K562 (cell line): ENCODE results near the gene FSTL1. TPM values are rescaled to one million over a fixed set of nuclear protein-coding genes. Genes with fewer than 3 reads are reported as not detected.

Experiments used
- ATAC-seq: fragments of 200-7000 bp; cut with Tn5 transposase; 3 replicates; pipeline ENCODE4 v1.9.1; 2020; ENCODE audit warnings: moderate library complexity
- BruUV-seq: library from RNA; stranded (reverse); fragments of 400-500 nt; replicated peaks from 2 replicates; lab custom pipeline; 2021; lab: Mats Ljungman, UMichigan
- CTCF ChIA-PET: fragments of 300-600 bp; formaldehyde crosslinking; extraction: SDS; loops from one replicate; lab custom pipeline; 2021; ENCODE audit warnings: low intra/inter-chr PET ratio; lab: Yijun Ruan, JAX
- POLR2A ChIA-PET: fragments of 300-600, 350-650 bp; sonication (Branson Sonifier 250); formaldehyde crosslinking; extraction: SDS; loops from one replicate; lab custom pipeline; 2021; ENCODE audit warnings: antibody characterized with exemption, inconsistent platforms; lab: Yijun Ruan, JAX
- DNase-seq, 4 experiments: peaks; one replicate each; pipeline versions ENCODE4 v3.0.0 to v3.0.0-alpha.2; 2011 to 2018; ENCODE audit warnings: low spot score in 3 of 4, mixed read lengths in 3 of 4; ENCODE audit errors: extremely low read depth in 1 of 4
- FAIRE-seq: peaks from 2 replicates; lab custom pipeline; 2011; peaks lifted over from hg19 to GRCh38; lab: Jason Lieb, UNC
- H2AFZ ChIP-seq: 2 replicates; pipeline ENCODE4 v1.6.0; 2011; ENCODE audit warnings: low read depth, low read length, control low read depth, inconsistent platforms
- H3K27ac ChIP-seq: fragments of 200-600 bp; 3 replicates; pipeline ENCODE4 v1.8.0; 2011; ENCODE audit warnings: low read depth, mild to moderate bottlenecking, control low read depth, inconsistent platforms, low read length, moderate library complexity, mixed read lengths; ENCODE audit errors: extremely low read depth
- H3K27me3 ChIP-seq, 2 experiments: fragments of 300-600 bp in 1 of 2; 2 replicates in 1 of 2; 3 replicates in 1 of 2; pipeline versions ENCODE4 v1.6.0 to v1.8.0; 2011; ENCODE audit warnings: inconsistent platforms in 2 of 2, low read length in 2 of 2, mild to moderate bottlenecking in 1 of 2, mixed read lengths in 1 of 2, moderate library complexity in 1 of 2; ENCODE audit not compliant: control insufficient read depth in 2 of 2, insufficient read depth in 2 of 2
- H3K36me3 ChIP-seq: fragments of 300-600 bp; 3 replicates; pipeline ENCODE4 v1.8.0; 2011; ENCODE audit warnings: mild to moderate bottlenecking, low read length, inconsistent platforms; ENCODE audit not compliant: control insufficient read depth, insufficient read depth
- H3K4me1 ChIP-seq, 2 experiments: fragments of 200-600 bp in 1 of 2; replicated peaks in 1 of 2; 2 replicates in 1 of 2; 3 replicates in 1 of 2; pipeline versions ENCODE4 v1.5.1 to v1.8.0; 2011; ENCODE audit warnings: inconsistent platforms in 2 of 2, low read length in 2 of 2, mild to moderate bottlenecking in 1 of 2, mixed read lengths in 1 of 2, moderate library complexity in 1 of 2; ENCODE audit not compliant: control insufficient read depth in 2 of 2, insufficient read depth in 2 of 2
- H3K4me2 ChIP-seq: 2 replicates; pipeline ENCODE4 v1.6.1; 2011; ENCODE audit warnings: low read length, control low read depth, inconsistent platforms, mixed read lengths; ENCODE audit not compliant: insufficient read depth
- H3K4me3 ChIP-seq: fragments of 200-600 bp; sonication (generic), shearing (Covaris generic); 2 replicates; pipeline ENCODE4 v1.5.1; 2016; ENCODE audit warnings: control low read depth, inconsistent platforms
- H3K79me2 ChIP-seq: fragments of 200-600 bp; 3 replicates; pipeline ENCODE4 v1.8.0; 2011; ENCODE audit warnings: low read length, inconsistent platforms; ENCODE audit not compliant: control insufficient read depth, insufficient read depth
- H3K9ac ChIP-seq, 2 experiments: 2 replicates each; pipeline versions ENCODE4 v1.6.0 to v1.6.1; 2011; ENCODE audit warnings: low read depth in 2 of 2, low read length in 2 of 2, control low read depth in 1 of 2, inconsistent platforms in 1 of 2, mild to moderate bottlenecking in 1 of 2, mixed read lengths in 1 of 2; ENCODE audit not compliant: insufficient read depth in 1 of 2
- H3K9me1 ChIP-seq: one replicate; pipeline ENCODE4 v1.6.0; 2011; ENCODE audit warnings: inconsistent platforms, mild to moderate bottlenecking, low read length, moderate library complexity; ENCODE audit not compliant: control insufficient read depth, insufficient read depth
- H3K9me3 ChIP-seq: replicated peaks from 2 replicates; pipeline ENCODE4 v1.5.1; 2011; ENCODE audit warnings: low read depth, low read length, inconsistent platforms; ENCODE audit not compliant: control insufficient read depth, insufficient read depth
- H4K20me1 ChIP-seq: replicated peaks from 2 replicates; pipeline ENCODE4 v1.6.1; 2011; ENCODE audit warnings: low read length, inconsistent platforms, mixed read lengths; ENCODE audit not compliant: control insufficient read depth, insufficient read depth
- MEF2D ChIP-seq: conservative IDR thresholded peaks from 2 replicates; pipeline ENCODE4 v1.6.1; 2016; ENCODE audit warnings: low read depth, missing genetic modification characterization, missing compliant biosample characterization
- MXI1 ChIP-seq: IDR thresholded peaks from 2 replicates; pipeline ENCODE4 v1.6.1; 2011; ENCODE audit warnings: low read depth, mild to moderate bottlenecking, improper control_type of control experiment, low read length
- PML ChIP-seq: IDR thresholded peaks from 2 replicates; pipeline ENCODE4 v1.6.1; 2012; ENCODE audit warnings: low read length, inconsistent platforms
- ZNF561 ChIP-seq: fragments of 450-650 bp; formaldehyde crosslinking; conservative IDR thresholded peaks from 2 replicates; pipeline ENCODE4 v1.4.0; 2020; ENCODE audit warnings: mild to moderate bottlenecking, moderate library complexity
- ZNF589 ChIP-seq: fragments of 200-800 bp; sonication (Bioruptor generic); IDR thresholded peaks from 2 replicates; pipeline ENCODE4 v1.6.1; 2016; ENCODE audit warnings: low read depth, missing genetic modification characterization, missing compliant biosample characterization
- ZNF764 ChIP-seq: fragments of 250-450 bp; sonication (Bioruptor Pico); IDR thresholded peaks from 2 replicates; pipeline ENCODE4 v1.4.0; 2020; ENCODE audit warnings: low read depth, mild to moderate bottlenecking, moderate library complexity
- WGBS: fragments of 100-300 bp; shearing (Covaris generic); methylation state at CpG from one replicate; pipeline ENCODE4 v1.1.6; 2016; ENCODE audit warnings: low coverage, mixed read lengths; ENCODE audit not compliant: insufficient coverage; ENCODE audit errors: missing lambda C conversion rate; 5-methylcytosine and 5-hydroxymethylcytosine counted together
- in situ Hi-C: fragments of 300-500 bp; cut with MboI; formaldehyde crosslinking; loops from 4 replicates; pipeline ENCODE4 v1.15.0; 2018; ENCODE audit warnings: inconsistent platforms, mixed read lengths
- intact Hi-C: fragments of 100-400 bp; cut with micrococcal nuclease; formaldehyde crosslinking; loops from 2 replicates; pipeline ENCODE4 v1.14.2; 2022
- polyA plus RNA-seq, 8 experiments: library from polyadenylated mRNA; depleted of rRNA in 4 of 8; stranded (reverse) in 5 of 8; unstranded in 3 of 8; fragments of >200 nt; fragmentation: Nextera tagmentation in 2 of 8; fragmentation: Illumina TruSeq in 1 of 8; extraction: Ambion mirVana in 2 of 8; extraction: Trizol in 1 of 8; gene quantifications; 2 replicates each; pipeline versions ENCODE4 v1.2.1 to v1.2.3, GENCODE V29; 2011 to 2014; ENCODE audit warnings: inconsistent platforms in 1 of 8, missing spikeins in 1 of 8
- total RNA-seq, 7 experiments: library from RNA; depleted of rRNA in 6 of 7; stranded (reverse); fragments of >200 nt in 6 of 7; fragmentation: Illumina TruSeq in 2 of 7; extraction: Trizol in 2 of 7; gene quantifications; 2 replicates each; pipeline versions ENCODE4 v1.2.1 to v1.2.3, GENCODE V29; 2011 to 2021; ENCODE audit warnings: low replicate concordance in 1 of 7

Gene FSTL1
- total and polyA plus RNA-seq, 9 of the 15 experiments (the other 6 are each of a cell fraction or from before 2014, with no cell fraction given): 0.01 to 0.58 (median 0.08) TPM; not detected in 2

DNA sequence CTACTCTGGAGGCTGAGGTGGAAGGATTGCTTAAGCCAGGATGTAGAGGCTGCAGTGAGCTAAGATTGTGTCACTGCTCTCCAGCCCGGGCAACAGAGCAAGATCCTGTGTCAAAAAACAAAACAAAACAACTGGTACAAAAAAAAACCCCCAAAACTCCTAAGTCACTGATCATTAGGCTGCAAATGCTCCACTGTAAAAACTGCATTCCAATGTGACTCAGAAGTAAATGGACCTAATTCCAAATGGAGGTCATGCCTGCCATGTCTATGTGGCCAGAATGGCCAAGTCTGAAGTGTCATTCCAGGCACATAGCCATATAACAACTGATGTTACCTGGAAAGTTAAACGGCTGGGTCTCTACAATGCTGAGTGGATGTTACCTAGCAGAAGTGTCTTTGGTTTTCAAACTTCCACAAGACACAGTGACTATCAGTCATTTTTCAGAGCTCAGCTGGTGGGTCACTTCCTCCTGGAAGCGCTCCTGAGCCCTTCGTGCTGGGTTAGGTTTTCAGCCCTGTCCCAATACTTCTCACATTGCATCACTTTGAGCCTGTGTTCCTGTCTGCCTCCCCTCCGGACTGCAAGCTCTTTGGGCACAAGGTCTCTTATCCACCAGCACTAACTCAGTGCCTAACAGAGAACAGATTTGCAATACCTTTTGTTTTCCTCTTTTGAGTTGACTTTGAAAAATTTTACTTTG lies 10.6 kb downstream of the FSTL1 start:
- H3K4me2 ChIP-seq: no peak overlapping the region
- TF ChIP-seq MEF2D (tag): no peak
- TF ChIP-seq PML: no peak
- TF ChIP-seq ZNF589 (CRISPR knock-in tag): no peak
- no peak for TF ChIP-seq ZNF764 (CRISPR knock-in tag)
- TF ChIP-seq MXI1: no peak
- no peak for TF ChIP-seq ZNF561
- H4K20me1 ChIP-seq: no peaks in the 10 kb centered on the region
- in situ Hi-C loops (loop anchor here (25.0 kb wide), 1 partner anchor 553 kb away; no protein-coding TSS in a partner anchor), intact Hi-C loops (no loop called here)
- H3K9me1 ChIP-seq: no peaks in the 10 kb centered on the region
- no peak for ATAC-seq
- H3K9ac ChIP-seq: no peak overlapping the region
- no peaks in the 10 kb centered on the region for H3K79me2 ChIP-seq
- peaks cover 0 to 11% of the 10 kb centered on the region in 2 experiments; a peak in 2 of 5 replicates for H3K27me3 ChIP-seq
- 0% methylated on average over 4 of the region's 5 CpGs for WGBS
- POLR2A ChIA-PET: no interaction called here
- no peak overlapping the region for H2AFZ ChIP-seq
- no peak overlapping the region for H3K4me3 ChIP-seq
- no TSS peak for BruUV-seq
- H3K4me1 ChIP-seq: no peaks in the 10 kb centered on the region
- no peak overlapping the region for H3K27ac ChIP-seq
- H3K36me3 ChIP-seq: no peaks in the 10 kb centered on the region
- H3K9me3 ChIP-seq: no peaks in the 10 kb centered on the region
- no peak for FAIRE-seq
- no peak for DNase-seq
- CTCF ChIA-PET: no interaction called here
